A549 (cell line): Measurements from ENCODE around the gene CACNA1C. TPM values are rescaled to one million over a fixed set of nuclear protein-coding genes. Genes with fewer than 3 reads are reported as not detected.

Source experiments
- ATAC-seq, 2 experiments: fragments of 200-7000 bp in 1 of 2; fragments of >200 bp in 1 of 2; cut with Nextera tagmentation in 1 of 2; cut with Tn5 transposase in 1 of 2; 3 replicates each; pipeline versions ENCODE4 v1.8.0 to v1.9.1; 2018 to 2020; ENCODE audit warnings: mild to moderate bottlenecking in 1 of 2, moderate library complexity in 1 of 2
- CTCF ChIA-PET: fragments of 300-600 bp; sonication (Branson Sonifier 250); formaldehyde crosslinking; extraction: SDS; loops from one replicate; lab custom pipeline; 2021; ENCODE audit warnings: antibody characterized with exemption, inconsistent platforms; lab: Yijun Ruan, JAX
- POLR2A ChIA-PET: fragments of 350-600 bp; formaldehyde crosslinking; extraction: SDS; loops from one replicate; lab custom pipeline; 2021; ENCODE audit warnings: antibody characterized with exemption, inconsistent platforms; lab: Yijun Ruan, JAX
- DNase-seq, 2 experiments: peaks; one replicate each; pipeline versions ENCODE4 v3.0.0 to v3.0.0-alpha.2; 2011 to 2016; ENCODE audit warnings: low read depth in 1 of 2, low spot score in 1 of 2
- FAIRE-seq: peaks from 2 replicates; lab custom pipeline; 2011; peaks lifted over from hg19 to GRCh38; lab: Jason Lieb, UNC
- H3K27ac ChIP-seq, 2 experiments: fragments of >200 bp; sonication (Bioruptor Twin); formaldehyde crosslinking; 3 replicates each; pipeline ENCODE4 v1.5.1; 2016 to 2017
- H3K4me1 ChIP-seq: fragments of >200 bp; sonication (Bioruptor Twin); formaldehyde crosslinking; 3 replicates; pipeline ENCODE4 v1.6.1; 2016
- H3K4me2 ChIP-seq: fragments of >200 bp; sonication (Bioruptor Twin); formaldehyde crosslinking; 3 replicates; pipeline ENCODE4 v1.6.1; 2016
- H3K4me3 ChIP-seq: fragments of >200 bp; sonication (Bioruptor Twin); formaldehyde crosslinking; 3 replicates; pipeline ENCODE4 v1.5.1; 2016
- H3K9me3 ChIP-seq: fragments of >200 bp; sonication (Bioruptor Twin); formaldehyde crosslinking; 3 replicates; pipeline ENCODE4 v1.6.1; 2016
- CBX8 ChIP-seq: fragments of 200-600 bp; sonication (generic); IDR thresholded peaks from 2 replicates; pipeline ENCODE4 v1.6.1; 2016
- CEBPB ChIP-seq, 2 experiments: fragments of >200 bp in 1 of 2; sonication (Bioruptor Twin) in 1 of 2; formaldehyde crosslinking in 1 of 2; IDR thresholded peaks; 2 replicates each; pipeline ENCODE4 v1.6.1; 2012 to 2016
- CHD4 ChIP-seq: fragments of 200-600 bp; sonication (generic); IDR thresholded peaks from 2 replicates; pipeline ENCODE4 v1.6.1; 2016; ENCODE audit warnings: antibody characterized with exemption, mild to moderate bottlenecking, borderline replicate concordance
- ESRRA ChIP-seq: fragments of 150-350 bp; IDR thresholded peaks from 2 replicates; pipeline ENCODE4 v1.6.1; 2014; ENCODE audit warnings: mild to moderate bottlenecking, low read length, borderline replicate concordance
- FOSB ChIP-seq: fragments of 250-450 bp; sonication (Bioruptor Pico); IDR thresholded peaks from 2 replicates; pipeline ENCODE4 v1.5.0; 2020; ENCODE audit warnings: mild to moderate bottlenecking, moderate library complexity
- FOXS1 ChIP-seq: fragments of 250-450 bp; sonication (Bioruptor Pico); IDR thresholded peaks from 2 replicates; pipeline ENCODE4 v1.5.0; 2020; ENCODE audit warnings: mild to moderate bottlenecking, moderate library complexity
- HDAC2 ChIP-seq: fragments of 200-600 bp; sonication (generic); IDR thresholded peaks from 2 replicates; pipeline ENCODE4 v1.6.1; 2016
- HOXA7 ChIP-seq: fragments of 250-450 bp; sonication (Bioruptor Pico); IDR thresholded peaks from 2 replicates; pipeline ENCODE4 v1.5.0; 2020; ENCODE audit warnings: mild to moderate bottlenecking, moderate library complexity
- JUN ChIP-seq, 2 experiments: fragments of >200 bp; sonication (Bioruptor Twin); formaldehyde crosslinking; IDR thresholded peaks; 2 replicates in 1 of 2; 3 replicates in 1 of 2; pipeline ENCODE4 v1.6.1; 2016 to 2017
- KDM1A ChIP-seq: fragments of 200-600 bp; sonication (generic); IDR thresholded peaks from 2 replicates; pipeline ENCODE4 v1.6.1; 2016; ENCODE audit warnings: low read depth, mild to moderate bottlenecking
- KDM5A ChIP-seq: fragments of 200-600 bp; sonication (generic); IDR thresholded peaks from 2 replicates; pipeline ENCODE4 v1.6.1; 2016; ENCODE audit warnings: antibody characterized with exemption, mild to moderate bottlenecking
- MYC ChIP-seq: IDR thresholded peaks from 2 replicates; pipeline ENCODE4 v1.6.1; 2012; ENCODE audit warnings: mild to moderate bottlenecking, inconsistent platforms, low read length, improper control_type of control experiment, borderline replicate concordance
- NR3C1 ChIP-seq: fragments of >200 bp; sonication (Bioruptor Twin); formaldehyde crosslinking; IDR thresholded peaks from 3 replicates; pipeline ENCODE4 v1.6.1; 2017
- POLR2AphosphoS2 ChIP-seq: conservative IDR thresholded peaks from 2 replicates; pipeline ENCODE4 v1.6.1; 2012; ENCODE audit warnings: low read length, improper control_type of control experiment, inconsistent platforms
- RAD21 ChIP-seq, 2 experiments: fragments of >200 bp in 1 of 2; sonication (Bioruptor Twin) in 1 of 2; formaldehyde crosslinking in 1 of 2; IDR thresholded peaks in 1 of 2; conservative IDR thresholded peaks in 1 of 2; 2 replicates in 1 of 2; 3 replicates in 1 of 2; pipeline ENCODE4 v1.6.1; 2012 to 2018; ENCODE audit warnings: inconsistent platforms in 1 of 2
- RARB ChIP-seq: fragments of 250-450 bp; sonication (Bioruptor Pico); IDR thresholded peaks from 2 replicates; pipeline ENCODE4 v1.8.0; 2021; ENCODE audit warnings: mild to moderate bottlenecking, moderate library complexity
- RCOR1 ChIP-seq: fragments of 150-350 bp; IDR thresholded peaks from 2 replicates; pipeline ENCODE4 v1.6.1; 2014; ENCODE audit warnings: antibody characterized with exemption, low read length, low read depth
- RFX5 ChIP-seq: fragments of 450-650 bp; IDR thresholded peaks from 2 replicates; pipeline ENCODE4 v1.7.1; 2014; ENCODE audit warnings: antibody characterized with exemption, mild to moderate bottlenecking, moderate library complexity
- SMC3 ChIP-seq: fragments of >200 bp; sonication (Bioruptor Twin); formaldehyde crosslinking; IDR thresholded peaks from 3 replicates; pipeline ENCODE4 v1.6.1; 2018; ENCODE audit warnings: inconsistent platforms
- SREBF2 ChIP-seq: fragments of 450-650 bp; IDR thresholded peaks from 2 replicates; pipeline ENCODE4 v1.6.1; 2014; ENCODE audit warnings: mild to moderate bottlenecking, moderate library complexity
- TFCP2L1 ChIP-seq: fragments of 250-450 bp; sonication (Bioruptor Pico); IDR thresholded peaks from 2 replicates; pipeline ENCODE4 v1.5.0; 2021; ENCODE audit warnings: mild to moderate bottlenecking
- ZNF302 ChIP-seq: fragments of 250-450 bp; sonication (Bioruptor Pico); IDR thresholded peaks from 2 replicates; pipeline ENCODE4 v1.9.0; 2021; ENCODE audit warnings: inconsistent platforms, mild to moderate bottlenecking, moderate library complexity
- ZSCAN20 ChIP-seq: fragments of 250-450 bp; sonication (Bioruptor Pico); IDR thresholded peaks from 2 replicates; pipeline ENCODE4 v1.8.0; 2022; ENCODE audit warnings: mild to moderate bottlenecking, moderate library complexity
- WGBS: methylation state at CpG from one replicate; pipeline ENCODE4 v1.1.6; 2017; ENCODE audit errors: missing lambda C conversion rate; 5-methylcytosine and 5-hydroxymethylcytosine counted together
- polyA plus RNA-seq, 4 experiments: library from polyadenylated mRNA; depleted of rRNA in 3 of 4; stranded (reverse); fragments of >200 nt; fragmentation: RNase III in 1 of 4; extraction: RNeasy Plus Mini Kit Qiagen cat#74134 plus additional on column Dnase treatment in 1 of 4; gene quantifications; 2 replicates in 3 of 4; 3 replicates in 1 of 4; pipeline ENCODE4 v1.2.3, GENCODE V29; 2011 to 2017
- TF ChIP-seq, protein P1 (sequence below): fragments of >200 bp; sonication (Bioruptor Twin); formaldehyde crosslinking; IDR thresholded peaks from 3 replicates; pipeline ENCODE4 v1.6.1; 2016
- TF ChIP-seq, protein P2 (sequence below): IDR thresholded peaks from 2 replicates; pipeline ENCODE4 v1.6.1; 2012
- TF ChIP-seq, protein P3 (sequence below): fragments of >200 bp; sonication (Bioruptor Twin); formaldehyde crosslinking; IDR thresholded peaks from 2 replicates; pipeline ENCODE4 v1.6.1; 2016
- TF ChIP-seq, protein P4 (sequence below): fragments of 250-450 bp; sonication (Bioruptor Pico); IDR thresholded peaks from 2 replicates; pipeline ENCODE4 v1.5.0; 2021; ENCODE audit warnings: mild to moderate bottlenecking, moderate library complexity, borderline replicate concordance
- TF ChIP-seq, protein P5 (sequence below): fragments of 250-450 bp; sonication (Bioruptor Pico); IDR thresholded peaks from 2 replicates; pipeline ENCODE4 v1.5.0; 2020; ENCODE audit warnings: low read depth, mild to moderate bottlenecking, moderate library complexity
- TF ChIP-seq, protein P6 (sequence below): fragments of 450-650 bp; IDR thresholded peaks from 2 replicates; pipeline ENCODE4 v1.6.1; 2014; ENCODE audit warnings: antibody characterized with exemption

Gene CACNA1C
- polyA plus RNA-seq, 2 of the 4 experiments (the other 2 are of a cell fraction) = not detected

DNA sequence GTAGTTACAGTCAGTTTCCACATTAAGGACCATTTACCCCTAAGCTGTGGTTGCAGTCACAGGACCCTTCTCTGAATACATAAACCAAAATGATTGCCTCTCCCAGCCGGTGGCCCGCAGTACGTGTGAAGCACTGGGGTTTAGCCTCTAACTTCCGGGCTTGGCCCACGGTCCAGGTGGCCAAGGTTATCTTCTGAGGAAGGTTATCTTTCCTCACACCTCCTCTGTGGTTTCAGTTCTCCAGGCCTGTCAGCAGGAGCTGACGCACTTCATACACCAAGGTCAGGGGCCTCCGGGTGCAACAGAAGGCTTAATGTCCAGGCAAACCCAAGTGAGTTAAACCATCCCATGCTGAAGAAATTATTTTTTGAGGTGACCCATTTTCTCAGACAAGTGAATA lies 451.0 kb downstream of the CACNA1C start (continued):
- TF ChIP-seq, protein P1, sequence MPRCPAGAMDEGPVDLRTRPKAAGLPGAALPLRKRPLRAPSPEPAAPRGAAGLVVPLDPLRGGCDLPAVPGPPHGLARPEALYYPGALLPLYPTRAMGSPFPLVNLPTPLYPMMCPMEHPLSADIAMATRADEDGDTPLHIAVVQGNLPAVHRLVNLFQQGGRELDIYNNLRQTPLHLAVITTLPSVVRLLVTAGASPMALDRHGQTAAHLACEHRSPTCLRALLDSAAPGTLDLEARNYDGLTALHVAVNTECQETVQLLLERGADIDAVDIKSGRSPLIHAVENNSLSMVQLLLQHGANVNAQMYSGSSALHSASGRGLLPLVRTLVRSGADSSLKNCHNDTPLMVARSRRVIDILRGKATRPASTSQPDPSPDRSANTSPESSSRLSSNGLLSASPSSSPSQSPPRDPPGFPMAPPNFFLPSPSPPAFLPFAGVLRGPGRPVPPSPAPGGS = no peak
- TF ChIP-seq RAD21 (conservative IDR thresholded peaks at IDR 0.05 in 1 of 2, IDR thresholded peaks at IDR 0.05 in 1 of 2) = no peak
- no peak for TF ChIP-seq ZNF302 (CRISPR knock-in tag)
- TF ChIP-seq HOXA7 (CRISPR knock-in tag) = no peak
- TF ChIP-seq, protein P2, sequence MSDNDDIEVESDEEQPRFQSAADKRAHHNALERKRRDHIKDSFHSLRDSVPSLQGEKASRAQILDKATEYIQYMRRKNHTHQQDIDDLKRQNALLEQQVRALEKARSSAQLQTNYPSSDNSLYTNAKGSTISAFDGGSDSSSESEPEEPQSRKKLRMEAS = no peak
- TF ChIP-seq POLR2AphosphoS2 = no peak
- TF ChIP-seq KDM5A = no peak

DNA sequence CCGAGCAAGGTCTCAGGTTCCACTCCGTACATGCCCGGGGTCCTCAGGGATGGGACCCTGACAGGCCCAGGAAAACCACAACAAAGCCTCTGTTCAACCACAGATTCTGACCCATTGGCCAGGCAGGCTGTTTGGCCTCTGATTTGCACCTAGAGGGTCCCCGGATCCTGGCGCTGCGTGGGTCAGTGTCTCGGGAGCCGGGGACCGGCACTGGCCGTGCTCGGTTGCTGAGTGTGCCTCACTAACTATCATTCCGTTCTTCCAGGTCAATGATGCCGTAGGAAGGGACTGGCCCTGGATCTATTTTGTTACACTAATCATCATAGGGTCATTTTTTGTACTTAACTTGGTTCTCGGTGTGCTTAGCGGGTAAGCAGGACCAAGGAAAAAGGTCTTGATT lies 451.8 kb downstream of the CACNA1C start:
- no peak for FAIRE-seq
- no peak for DNase-seq
- no peak for ATAC-seq
- ChIA-PET POLR2A (no interaction called here), CTCF (no interaction called here)
- no peaks in the 10 kb centered on the region for H3K4me1 ChIP-seq
- WGBS = 14% methylated on average over 15 of the region's 15 CpGs
- no peak overlapping the region for H3K27ac ChIP-seq
- H3K4me2 ChIP-seq = no peak overlapping the region
- TF ChIP-seq, protein P3, sequence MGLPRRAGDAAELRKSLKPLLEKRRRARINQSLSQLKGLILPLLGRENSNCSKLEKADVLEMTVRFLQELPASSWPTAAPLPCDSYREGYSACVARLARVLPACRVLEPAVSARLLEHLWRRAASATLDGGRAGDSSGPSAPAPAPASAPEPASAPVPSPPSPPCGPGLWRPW = no peak
- TF ChIP-seq CEBPB (IDR thresholded peaks at IDR 0.05) (no peak), KDM5A (no peak), JUN (IDR thresholded peaks at IDR 0.05) (no peak), MYC (no peak), RAD21 (conservative IDR thresholded peaks at IDR 0.05 in 1 of 2, IDR thresholded peaks at IDR 0.05 in 1 of 2) (no peak)
- H3K4me3 ChIP-seq = no peak overlapping the region
- H3K9me3 ChIP-seq = no peaks in the 10 kb centered on the region

DNA sequence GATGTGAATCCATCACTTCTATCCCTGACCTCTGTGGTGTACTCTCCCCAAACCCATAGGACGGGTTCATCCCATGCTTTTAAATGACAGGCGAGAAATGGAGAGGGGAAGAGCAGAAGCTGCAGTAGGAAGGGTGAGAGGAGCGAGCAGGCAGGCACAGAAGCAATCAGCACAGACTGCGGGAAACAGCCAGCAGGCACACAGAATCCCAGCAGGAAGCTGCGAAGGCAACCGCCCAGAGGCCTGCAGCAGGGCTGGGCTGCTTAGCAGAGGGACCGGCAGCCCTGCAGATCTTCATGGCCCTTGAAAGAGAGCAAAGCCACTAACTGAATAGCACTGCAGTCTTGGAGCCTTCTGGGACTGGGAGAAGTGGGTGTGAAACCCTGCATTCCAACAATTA lies 455.0 kb downstream of the CACNA1C start:
- no peak overlapping the region for H3K4me3 ChIP-seq
- H3K4me2 ChIP-seq = no peak overlapping the region
- no peak overlapping the region for H3K27ac ChIP-seq
- ATAC-seq (no peak), DNase-seq (no peak), FAIRE-seq (no peak)
- no peaks in the 10 kb centered on the region for H3K4me1 ChIP-seq
- TF ChIP-seq POLR2AphosphoS2 (no peak), RFX5 (no peak), RARB (CRISPR knock-in tag) (no peak), ZSCAN20 (no peak)
- 29% methylated on average over 7 of the region's 7 CpGs for WGBS
- no peaks in the 10 kb centered on the region for H3K9me3 ChIP-seq
- ChIA-PET CTCF (no interaction called here), POLR2A (no interaction called here)

DNA sequence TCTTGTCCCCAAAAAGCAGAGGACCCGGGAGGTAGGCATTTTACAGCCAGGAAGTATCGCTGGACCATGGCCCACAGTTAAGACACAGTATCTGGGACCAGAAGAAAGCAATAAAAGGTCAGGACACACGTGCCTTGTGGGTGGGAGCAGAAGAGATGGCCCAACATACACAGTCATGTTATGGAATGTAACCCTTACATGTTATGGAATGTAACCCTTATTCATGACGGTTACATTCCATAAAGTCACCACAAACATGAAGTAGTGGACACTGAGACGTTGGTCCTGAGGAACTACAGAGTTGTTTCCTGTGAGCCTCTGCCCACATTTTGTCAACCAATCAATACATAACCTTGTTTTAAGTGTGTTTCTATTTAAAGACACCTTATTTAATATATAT lies 456.4 kb downstream of the CACNA1C start:
- Histone ChIP-seq H3K4me1 (no peaks in the 10 kb centered on the region), H3K9me3 (no peaks in the 10 kb centered on the region), H3K4me2 (no peak overlapping the region), H3K4me3 (no peak overlapping the region), H3K27ac (no peak overlapping the region)
- POLR2A ChIA-PET = no interaction called here
- 5% methylated on average over 5 of the region's 5 CpGs for WGBS
- CTCF ChIA-PET = no interaction called here
- FAIRE-seq (no peak), DNase-seq (no peak), ATAC-seq (no peak)
- TF ChIP-seq SREBF2 (no peak), MYC (no peak), CHD4 (no peak), ESRRA (no peak), HDAC2 (no peak), FOSB (no peak), CBX8 (no peak), JUN (IDR thresholded peaks at IDR 0.05) (no peak), SMC3 (no peak), TFCP2L1 (no peak), KDM1A (no peak), NR3C1 (no peak), FOXS1 (no peak), POLR2AphosphoS2 (no peak), HOXA7 (CRISPR knock-in tag) (no peak), RCOR1 (no peak)
- TF ChIP-seq, protein P4, sequence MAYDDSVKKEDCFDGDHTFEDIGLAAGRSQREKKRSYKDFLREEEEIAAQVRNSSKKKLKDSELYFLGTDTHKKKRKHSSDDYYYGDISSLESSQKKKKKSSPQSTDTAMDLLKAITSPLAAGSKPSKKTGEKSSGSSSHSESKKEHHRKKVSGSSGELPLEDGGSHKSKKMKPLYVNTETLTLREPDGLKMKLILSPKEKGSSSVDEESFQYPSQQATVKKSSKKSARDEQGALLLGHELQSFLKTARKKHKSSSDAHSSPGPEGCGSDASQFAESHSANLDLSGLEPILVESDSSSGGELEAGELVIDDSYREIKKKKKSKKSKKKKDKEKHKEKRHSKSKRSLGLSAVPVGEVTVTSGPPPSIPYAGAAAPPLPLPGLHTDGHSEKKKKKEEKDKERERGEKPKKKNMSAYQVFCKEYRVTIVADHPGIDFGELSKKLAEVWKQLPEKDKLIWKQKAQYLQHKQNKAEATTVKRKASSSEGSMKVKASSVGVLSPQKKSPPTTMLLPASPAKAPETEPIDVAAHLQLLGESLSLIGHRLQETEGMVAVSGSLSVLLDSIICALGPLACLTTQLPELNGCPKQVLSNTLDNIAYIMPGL = no peak
- TF ChIP-seq, protein P5, sequence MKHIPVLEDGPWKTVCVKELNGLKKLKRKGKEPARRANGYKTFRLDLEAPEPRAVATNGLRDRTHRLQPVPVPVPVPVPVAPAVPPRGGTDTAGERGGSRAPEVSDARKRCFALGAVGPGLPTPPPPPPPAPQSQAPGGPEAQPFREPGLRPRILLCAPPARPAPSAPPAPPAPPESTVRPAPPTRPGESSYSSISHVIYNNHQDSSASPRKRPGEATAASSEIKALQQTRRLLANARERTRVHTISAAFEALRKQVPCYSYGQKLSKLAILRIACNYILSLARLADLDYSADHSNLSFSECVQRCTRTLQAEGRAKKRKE = no peak
- TF ChIP-seq, protein P6, sequence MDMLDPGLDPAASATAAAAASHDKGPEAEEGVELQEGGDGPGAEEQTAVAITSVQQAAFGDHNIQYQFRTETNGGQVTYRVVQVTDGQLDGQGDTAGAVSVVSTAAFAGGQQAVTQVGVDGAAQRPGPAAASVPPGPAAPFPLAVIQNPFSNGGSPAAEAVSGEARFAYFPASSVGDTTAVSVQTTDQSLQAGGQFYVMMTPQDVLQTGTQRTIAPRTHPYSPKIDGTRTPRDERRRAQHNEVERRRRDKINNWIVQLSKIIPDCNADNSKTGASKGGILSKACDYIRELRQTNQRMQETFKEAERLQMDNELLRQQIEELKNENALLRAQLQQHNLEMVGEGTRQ = no peak
